Activated CD8-positive, alpha-beta memory T cell treated with anti-CD3 and anti-CD28 coated beads, Interleukin-2, amount 50 U/mL, for 48 hours (primary cell): ENCODE results near the gene AGAP2.
"Not testable (repeated sequence)": the region's sequence is repeated elsewhere in the genome, so short reads cannot be mapped to it uniquely, and the experiment has no call there.

Source experiments
- DNase-seq: peaks from one replicate; pipeline ENCODE4 v3.0.0-alpha.2; 2020

Gene AGAP2

DNA sequence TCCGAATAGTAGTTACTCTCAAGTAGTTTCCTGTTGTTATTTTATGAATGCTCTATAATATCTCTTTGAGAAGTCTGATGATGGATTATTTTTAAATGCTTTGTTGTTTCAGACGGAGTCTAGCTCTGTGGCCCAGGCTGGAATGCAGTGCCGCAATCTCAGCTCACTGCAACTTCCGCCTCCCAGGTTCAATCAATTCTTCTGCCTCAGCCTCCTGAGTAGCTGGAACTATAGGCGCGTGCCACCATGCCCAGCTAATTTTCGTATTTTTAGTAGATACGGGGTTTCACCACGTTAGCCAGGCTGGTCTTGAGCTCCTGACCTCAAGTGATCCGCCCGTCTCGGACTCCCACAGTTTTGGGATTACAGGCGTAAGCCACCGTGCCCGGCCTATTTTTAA is 46.0 kb downstream of the AGAP2 start:
- no peak for DNase-seq

DNA sequence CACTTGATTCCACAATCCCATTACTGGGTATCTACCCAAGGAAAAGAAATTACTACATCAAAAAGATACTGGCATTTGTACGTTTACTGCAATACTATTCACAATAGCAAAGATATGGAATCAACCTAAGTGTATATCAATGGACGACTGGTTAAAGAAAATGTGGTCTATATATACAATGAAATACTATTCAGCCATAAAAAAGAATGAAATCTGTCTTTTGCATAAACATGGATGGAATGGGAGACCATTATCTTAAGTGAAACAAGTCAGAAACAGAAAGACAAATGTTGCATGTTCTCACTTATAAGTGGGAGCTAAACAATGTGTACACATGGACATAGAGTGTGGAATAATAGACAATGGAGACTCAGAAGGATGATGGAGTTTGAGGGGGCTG is 49.6 kb downstream of the AGAP2 start:
- DNase-seq, result no peak

DNA sequence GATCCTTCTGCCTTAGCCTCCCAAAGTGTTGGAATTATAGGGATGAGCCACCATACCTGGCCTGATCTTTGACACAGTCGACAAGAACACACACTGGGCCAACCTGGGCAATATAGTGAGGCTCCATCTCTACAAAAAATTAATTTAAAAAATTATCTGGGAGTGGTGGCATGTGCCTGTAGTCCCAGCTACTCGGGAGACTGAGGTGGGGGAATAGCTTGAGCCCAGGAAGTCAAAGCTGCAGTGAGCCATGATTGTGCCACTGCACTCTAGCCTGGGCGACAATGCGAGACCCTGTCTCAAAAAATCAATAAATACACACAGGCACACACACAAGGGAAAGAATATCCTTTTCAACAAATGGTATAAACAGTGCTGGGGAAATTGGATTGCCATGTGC is 50.7 kb downstream of the AGAP2 start:
- no peak for DNase-seq

DNA sequence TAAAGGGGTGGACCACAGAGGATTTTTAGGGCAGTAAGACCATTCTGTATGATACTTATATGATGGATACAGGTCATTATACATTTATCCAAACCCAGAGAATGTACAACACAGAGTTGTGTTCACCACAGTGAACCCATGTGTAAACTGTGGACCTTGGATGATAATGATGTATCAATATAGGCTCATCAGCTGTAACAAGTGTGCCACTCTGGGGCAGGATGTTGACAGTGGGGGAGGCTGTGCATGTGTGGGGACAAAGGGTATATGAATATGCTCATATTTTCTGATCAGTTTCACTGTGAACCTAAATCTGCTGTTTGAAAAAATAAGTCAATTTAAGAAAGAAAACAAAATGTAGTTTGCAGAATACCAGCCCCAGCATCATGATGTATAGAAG is 58.8 kb downstream of the AGAP2 start:
- DNase-seq, result no peak

DNA sequence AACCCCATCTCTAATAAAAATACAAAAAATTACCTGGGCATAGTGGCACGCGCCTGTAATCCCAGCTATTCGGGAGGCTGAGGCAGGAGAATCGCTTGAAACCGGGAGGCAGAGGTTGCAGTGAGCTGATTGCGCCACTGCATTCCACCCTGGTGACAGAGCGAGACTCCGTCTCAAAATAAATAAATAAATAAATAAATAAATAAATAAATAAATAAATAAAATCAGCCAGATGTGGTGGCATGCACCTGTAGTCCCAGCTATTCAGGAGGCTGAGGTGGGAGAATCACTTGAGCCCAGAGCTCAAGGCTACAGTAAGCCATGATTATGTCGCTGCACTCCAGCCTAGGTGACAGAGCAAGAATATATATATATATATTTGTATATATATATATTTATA is 60.6 kb downstream of the AGAP2 start:
- DNase-seq, result not testable (repeated sequence)

DNA sequence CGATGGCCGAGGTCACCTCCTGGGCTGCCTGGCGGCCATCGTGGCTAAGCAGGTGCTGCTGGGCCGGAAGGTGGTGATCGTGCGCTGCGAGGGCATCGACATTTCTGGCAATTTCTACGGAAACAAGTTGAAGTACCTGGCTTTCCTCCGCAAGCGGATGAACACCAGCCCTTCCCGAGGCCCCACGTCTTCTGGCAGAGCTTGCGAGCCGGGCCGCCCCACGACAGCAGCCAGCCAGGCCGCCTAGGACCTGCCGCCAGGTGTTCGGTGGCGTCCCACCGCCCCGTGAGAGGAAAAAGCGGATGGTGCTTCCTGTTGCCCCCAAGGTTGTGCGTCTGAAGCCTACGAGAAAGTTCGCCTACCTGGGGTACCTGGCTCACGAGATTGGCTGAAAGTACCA is 63.9 kb downstream of the AGAP2 start:
- no peak for DNase-seq
